Upper lobe of right lung (tissue), 1 donor: ENCODE data around the gene STPG2. TPM values are rescaled to one million over a fixed set of nuclear protein-coding genes. Genes with fewer than 3 reads are reported as not detected.

Experiments used
- ATAC-seq: fragments of 200-7000 bp; cut with Tn5 transposase; one replicate; pipeline ENCODE4 v1.9.1; 2020; ENCODE audit warnings: mild to moderate bottlenecking, moderate library complexity
- DNase-seq: peaks from one replicate; pipeline ENCODE4 v3.0.0-alpha.2; 2020
- H3K27ac ChIP-seq: fragments of 200-600 bp; one replicate; pipeline ENCODE4 v1.8.0; 2022
- H3K27me3 ChIP-seq: fragments of 200-600 bp; one replicate; pipeline ENCODE4 v1.8.0; 2022; ENCODE audit warnings: mild to moderate bottlenecking
- H3K36me3 ChIP-seq: fragments of 200-600 bp; one replicate; pipeline ENCODE4 v1.8.0; 2022
- H3K4me1 ChIP-seq: fragments of 200-600 bp; one replicate; pipeline ENCODE4 v1.8.0; 2022
- H3K4me3 ChIP-seq: fragments of 200-600 bp; one replicate; pipeline ENCODE4 v1.8.0; 2022; ENCODE audit warnings: mild to moderate bottlenecking
- H3K9me3 ChIP-seq: fragments of 200-600 bp; one replicate; pipeline ENCODE4 v1.8.0; 2022
- CTCF ChIP-seq: fragments of 200-600 bp; IDR thresholded peaks from one replicate; pipeline ENCODE4 v1.8.0; 2022; ENCODE audit warnings: antibody characterized with exemption
- intact Hi-C: fragments of 100-400 bp; cut with DNase I; formaldehyde crosslinking; loops from one replicate; pipeline ENCODE4 v1.11.0; 2022
- total RNA-seq: library from RNA; stranded (reverse); fragmentation: NEBNext Ultra II Directional; extraction: Animal tissue kit (Norgen Biotek cat#: 25700); gene quantifications from one replicate; pipeline ENCODE4 v1.2.1, GENCODE V29; 2021
- donor health status: DM: no; HTN: yes; CAD: no; lungs with severe emphysema.

The STPG2 gene
- total RNA-seq, 1 donor from 2014 or later: 0.41 TPM

GRCh38 chr4:98110929-98111328 is 32.3 kb downstream of the STPG2 start:
- H3K4me1 ChIP-seq: no peaks in the 10 kb centered on the region
- no peaks in the 10 kb centered on the region for H3K27me3 ChIP-seq
- H3K36me3 ChIP-seq: no peaks in the 10 kb centered on the region
- H3K9me3 ChIP-seq: no peaks in the 10 kb centered on the region
- no peak overlapping the region for H3K27ac ChIP-seq
- DNase-seq: no peak
- H3K4me3 ChIP-seq: no peak overlapping the region
- ATAC-seq: no peak
- TF ChIP-seq CTCF: no peak
- intact Hi-C loops: no loop called here

- H3K4me3 ChIP-seq: no peak overlapping the region
- ATAC-seq (no peak), DNase-seq (no peak)
- no peak overlapping the region for H3K27ac ChIP-seq
- H3K27me3 ChIP-seq: no peaks in the 10 kb centered on the region
- H3K36me3 ChIP-seq: no peaks in the 10 kb centered on the region
- intact Hi-C loops: no loop called here
- H3K9me3 ChIP-seq: no peaks in the 10 kb centered on the region
- H3K4me1 ChIP-seq: no peaks in the 10 kb centered on the region
- no peak for TF ChIP-seq CTCF
Measured at GRCh38 chr4:98110214-98110613, 33.1 kb downstream of the STPG2 start.

GRCh38 chr4:98102660-98103059 is 40.6 kb downstream of the STPG2 start:
- no peaks in the 10 kb centered on the region for H3K4me1 ChIP-seq
- no peak overlapping the region for H3K27ac ChIP-seq
- no peak overlapping the region for H3K4me3 ChIP-seq
- no peak for ATAC-seq
- no peaks in the 10 kb centered on the region for H3K9me3 ChIP-seq
- TF ChIP-seq CTCF: no peak
- no peaks in the 10 kb centered on the region for H3K27me3 ChIP-seq
- intact Hi-C loops: no loop called here
- no peak for DNase-seq
- H3K36me3 ChIP-seq: no peaks in the 10 kb centered on the region

GRCh38 chr4:98101988-98102387 is 41.3 kb downstream of the STPG2 start:
- intact Hi-C loops: no loop called here
- H3K9me3 ChIP-seq: no peaks in the 10 kb centered on the region
- no peak for TF ChIP-seq CTCF
- no peak overlapping the region for H3K27ac ChIP-seq
- H3K27me3 ChIP-seq: no peaks in the 10 kb centered on the region
- no peak overlapping the region for H3K4me3 ChIP-seq
- no peaks in the 10 kb centered on the region for H3K4me1 ChIP-seq
- DNase-seq (no peak), ATAC-seq (no peak)
- H3K36me3 ChIP-seq: no peaks in the 10 kb centered on the region

- TF ChIP-seq CTCF: no peak
- H3K4me3 ChIP-seq: no peak overlapping the region
- H3K4me1 ChIP-seq: no peaks in the 10 kb centered on the region
- no peak for ATAC-seq
- H3K27ac ChIP-seq: no peak overlapping the region
- H3K9me3 ChIP-seq: peaks cover 6% of the 10 kb centered on the region
- intact Hi-C loops: no loop called here
- no peaks in the 10 kb centered on the region for H3K36me3 ChIP-seq
- H3K27me3 ChIP-seq: no peaks in the 10 kb centered on the region
- no peak for DNase-seq
Measured at GRCh38 chr4:98098764-98099163, 44.5 kb downstream of the STPG2 start.

- H3K27ac ChIP-seq: no peak overlapping the region
- ATAC-seq (no peak), DNase-seq (no peak)
- intact Hi-C loops: no loop called here
- TF ChIP-seq CTCF: no peak
- no peak overlapping the region for H3K4me3 ChIP-seq
- H3K4me1 ChIP-seq: no peaks in the 10 kb centered on the region
- peaks cover 6% of the 10 kb centered on the region for H3K9me3 ChIP-seq
- H3K27me3 ChIP-seq: no peaks in the 10 kb centered on the region
- no peaks in the 10 kb centered on the region for H3K36me3 ChIP-seq
Measured at GRCh38 chr4:98094118-98094517, 49.2 kb downstream of the STPG2 start.
